Activated CD4-positive, alpha-beta T cell treated with anti-CD3 and anti-CD28 coated beads for 36 hours (primary cell): ENCODE measurements around the gene MREG. TPM values are rescaled to one million over a fixed set of nuclear protein-coding genes. Genes with fewer than 3 reads are reported as not detected.
"Not testable (repeated sequence)": the region's sequence is repeated elsewhere in the genome, so short reads cannot be mapped to it uniquely, and the experiment has no call there.

Source experiments
- ATAC-seq: fragments of 200-7000 bp; cut with Tn5 transposase; one replicate; pipeline ENCODE4 v1.10.0; 2021; ENCODE audit warnings: mild to moderate bottlenecking, moderate library complexity
- CTCF ChIA-PET: fragments of 350-600 bp; sonication (Branson Sonifier 250); formaldehyde crosslinking; loops from one replicate; lab custom pipeline; 2021; ENCODE audit warnings: antibody characterized with exemption; lab: Charles Lee
- POLR2A ChIA-PET: fragments of 350-600 bp; sonication (Branson Sonifier 250); formaldehyde crosslinking; loops from one replicate; lab custom pipeline; 2021; ENCODE audit warnings: antibody characterized with exemption, inconsistent platforms; lab: Charles Lee
- DNase-seq: peaks from one replicate; pipeline ENCODE4 v3.0.0-alpha.2; 2020
- H3K27ac Mint-ChIP-seq: one replicate; pipeline ENCODE4 v1.8.0; 2021; ENCODE audit warnings: mixed read lengths
- H3K27me3 Mint-ChIP-seq: one replicate; pipeline ENCODE4 v1.8.0; 2021; ENCODE audit warnings: mixed read lengths
- H3K36me3 Mint-ChIP-seq: one replicate; pipeline ENCODE4 v1.8.0; 2021; ENCODE audit warnings: low read depth, mixed read lengths
- H3K4me1 Mint-ChIP-seq: one replicate; pipeline ENCODE4 v1.8.0; 2021; ENCODE audit warnings: mixed read lengths
- H3K4me3 Mint-ChIP-seq: one replicate; pipeline ENCODE4 v1.8.0; 2021; ENCODE audit warnings: mild to moderate bottlenecking, moderate library complexity, mixed read lengths
- H3K9me3 Mint-ChIP-seq: one replicate; pipeline ENCODE4 v1.8.0; 2021; ENCODE audit warnings: low read depth, mixed read lengths
- intact Hi-C, 2 experiments: fragments of 100-400 bp; cut with DNase I in 1 of 2; cut with micrococcal nuclease in 1 of 2; formaldehyde crosslinking; loops; one replicate each; pipeline versions ENCODE4 v1.14.2 to v1.15.1; 2022 to 2024; cut with DNase I, micrococcal nuclease
- total RNA-seq, 2 experiments: library from RNA; stranded (reverse); gene quantifications; one replicate each; pipeline ENCODE4 v1.2.3, GENCODE V29; 2021

The MREG gene
- total RNA-seq, 2 experiments from 2014 or later: 9.1 to 9.8 TPM

- H3K4me3 Mint-ChIP-seq, H3K27ac Mint-ChIP-seq, H3K27me3 Mint-ChIP-seq, ATAC-seq, H3K4me1 Mint-ChIP-seq, intact Hi-C loops, DNase-seq: not testable (repeated sequence)
- Mint-ChIP-seq H3K9me3 (peaks cover 30% of the 10 kb centered on the region), H3K36me3 (peaks cover 63% of the 10 kb centered on the region)
- ChIA-PET POLR2A (interaction anchor here (1.0 kb wide), 1 partner anchor 35 kb away, joined by 3 read pairs; no protein-coding TSS in a partner anchor), CTCF (interaction anchor here (0.6 kb wide), 2 partner anchors 283 to 312 kb away, joined by 3 read pairs; no protein-coding TSS in a partner anchor)
Observed at GRCh38 chr2:215988556-215989207, 24.7 kb downstream of the MREG start.

- intact Hi-C loops: no loop called here
- Mint-ChIP-seq H3K4me1 (peaks cover 13% of the 10 kb centered on the region), H3K36me3 (peaks cover 37% of the 10 kb centered on the region), H3K4me3 (no peak overlapping the region), H3K27me3 (no peaks in the 10 kb centered on the region), H3K27ac (no peak overlapping the region), H3K9me3 (peaks cover 20% of the 10 kb centered on the region)
- ChIA-PET POLR2A (interaction anchor here (1.1 kb wide), 1 partner anchor 672 kb away, joined by 5 read pairs; no protein-coding TSS in a partner anchor), CTCF (interaction anchor here (0.7 to 2.6 kb wide), 4 partner anchors 10 to 38 kb away, joined by 3 to 10 read pairs (median 4); no protein-coding TSS in a partner anchor)
- no peak for ATAC-seq
- no peak for DNase-seq
Observed at GRCh38 chr2:215985257-215985656, 28.1 kb downstream of the MREG start.

DNA sequence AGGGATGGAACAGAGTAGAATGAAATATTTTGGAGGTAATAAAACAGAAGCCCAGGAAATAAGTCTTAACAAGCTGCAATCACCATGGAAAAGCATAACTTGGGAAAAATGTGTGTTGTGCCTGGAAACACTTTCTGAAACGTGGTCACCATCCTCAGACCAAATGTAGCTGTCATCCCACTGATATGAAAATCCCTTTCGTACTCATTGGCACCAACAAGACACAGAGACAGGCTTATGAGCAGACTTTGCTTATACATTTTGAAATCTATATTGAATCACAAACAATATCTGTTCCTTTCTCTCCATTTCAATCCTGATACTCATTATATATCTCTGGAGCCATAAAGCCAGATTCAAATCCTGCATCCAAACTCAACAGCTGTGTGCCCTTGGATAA, 28.7 kb downstream of the MREG start:
- no peak overlapping the region for H3K4me3 Mint-ChIP-seq
- H3K36me3 Mint-ChIP-seq: peaks cover 31% of the 10 kb centered on the region
- intact Hi-C loops: no loop called here
- no peak for DNase-seq
- peaks cover 20% of the 10 kb centered on the region for H3K9me3 Mint-ChIP-seq
- no peak for ATAC-seq
- H3K4me1 Mint-ChIP-seq: peaks cover 16% of the 10 kb centered on the region
- H3K27me3 Mint-ChIP-seq: no peaks in the 10 kb centered on the region
- ChIA-PET POLR2A (interaction anchor here (1.1 kb wide), 1 partner anchor 672 kb away, joined by 5 read pairs; no protein-coding TSS in a partner anchor), CTCF (interaction anchor here (0.7 to 2.6 kb wide), 4 partner anchors 9 to 39 kb away, joined by 3 to 10 read pairs (median 4); no protein-coding TSS in a partner anchor)
- H3K27ac Mint-ChIP-seq: no peak overlapping the region

DNA sequence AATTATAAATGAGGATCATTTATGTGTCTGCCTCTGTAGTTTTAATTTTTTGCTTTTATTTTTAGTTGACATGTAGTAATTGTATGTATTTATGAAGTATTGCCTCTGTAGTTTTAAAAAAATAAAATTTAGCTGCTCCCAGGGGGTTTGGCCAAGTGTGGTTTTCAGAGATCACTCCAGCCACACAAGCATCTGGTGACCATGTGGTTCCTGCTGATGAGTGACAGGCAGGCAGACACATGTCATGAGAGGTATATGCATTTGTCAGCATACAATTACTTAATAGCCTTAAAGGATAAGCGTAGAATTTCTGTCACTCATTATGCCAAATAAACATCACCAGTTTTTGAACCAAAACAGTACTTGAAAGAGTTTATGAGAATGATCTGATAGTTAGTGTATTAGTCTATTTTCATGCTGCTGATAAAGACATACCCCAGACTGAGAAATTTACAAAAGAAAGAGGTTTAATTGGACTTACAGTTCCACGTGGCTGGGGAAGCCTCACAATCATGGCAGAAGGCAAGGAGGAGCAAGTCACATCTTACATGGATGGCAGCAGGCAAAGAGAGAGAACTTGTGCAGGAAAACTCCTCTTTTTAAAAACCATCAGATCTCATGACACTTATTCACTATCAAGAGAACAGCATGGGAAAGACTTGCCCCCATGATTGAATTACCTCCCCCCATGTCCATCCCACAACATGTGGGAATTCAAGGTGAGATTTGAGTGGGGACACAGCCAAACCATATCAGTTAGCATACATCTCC, 29.6 kb downstream of the MREG start:
- H3K4me3 Mint-ChIP-seq: no peak overlapping the region
- H3K9me3 Mint-ChIP-seq: peaks cover 13% of the 10 kb centered on the region
- H3K27me3 Mint-ChIP-seq: no peaks in the 10 kb centered on the region
- DNase-seq (no peak), ATAC-seq (no peak)
- intact Hi-C loops: no loop called here
- peaks cover 20% of the 10 kb centered on the region for H3K4me1 Mint-ChIP-seq
- H3K36me3 Mint-ChIP-seq: peaks cover 22% of the 10 kb centered on the region
- ChIA-PET CTCF (interaction anchor here (2.6 kb wide), 1 partner anchor 40 kb away, joined by 10 read pairs; no protein-coding TSS in a partner anchor), POLR2A (no interaction called here)
- no peak overlapping the region for H3K27ac Mint-ChIP-seq

- H3K27ac Mint-ChIP-seq: no peak overlapping the region
Observed at GRCh38 chr2:215982465-215982875, 30.9 kb downstream of the MREG start.

GRCh38 chr2:215981115-215981514, 32.2 kb downstream of the MREG start:
- Mint-ChIP-seq H3K4me3 (no peak overlapping the region), H3K9me3 (peaks cover 6% of the 10 kb centered on the region), H3K27me3 (no peaks in the 10 kb centered on the region), H3K4me1 (peaks cover 32% of the 10 kb centered on the region), H3K36me3 (peaks cover 13% of the 10 kb centered on the region), H3K27ac (no peak overlapping the region)
- DNase-seq (no peak), ATAC-seq (no peak)
- intact Hi-C loops: no loop called here
- ChIA-PET CTCF (no interaction called here), POLR2A (no interaction called here)

More at GRCh38 chr2:215982465-215982875, 30.9 kb downstream of the MREG start:
- H3K36me3 Mint-ChIP-seq: peaks cover 23% of the 10 kb centered on the region
- no peaks in the 10 kb centered on the region for H3K27me3 Mint-ChIP-seq
- POLR2A ChIA-PET: no interaction called here
- H3K4me1 Mint-ChIP-seq: peaks cover 30% of the 10 kb centered on the region
- peaks cover 13% of the 10 kb centered on the region for H3K9me3 Mint-ChIP-seq
- CTCF ChIA-PET: no interaction called here
- no peak overlapping the region for H3K4me3 Mint-ChIP-seq
- DNase-seq (peak; percentile 61), ATAC-seq (peak; percentile 86)
- intact Hi-C loops: loop anchor here (1.0 kb wide), 2 partner anchors 31 to 34 kb away; partner anchors contain the start of gene MREG (in 1 of the 2)

GRCh38 chr2:215979620-215980019, 33.7 kb downstream of the MREG start:
- ATAC-seq: peak; percentile 75
- DNase-seq: no peak
- POLR2A ChIA-PET: no interaction called here
- H3K27ac Mint-ChIP-seq: no peak overlapping the region
- intact Hi-C loops: no loop called here
- peaks cover 32% of the 10 kb centered on the region for H3K4me1 Mint-ChIP-seq
- no peak overlapping the region for H3K4me3 Mint-ChIP-seq
- peaks cover 13% of the 10 kb centered on the region for H3K36me3 Mint-ChIP-seq
- CTCF ChIA-PET: interaction anchor here (0.6 to 1.8 kb wide), 2 partner anchors 22 to 37 kb away, joined by 3 to 4 read pairs; no protein-coding TSS in a partner anchor
- peaks cover 6% of the 10 kb centered on the region for H3K9me3 Mint-ChIP-seq
- H3K27me3 Mint-ChIP-seq: no peaks in the 10 kb centered on the region

DNA sequence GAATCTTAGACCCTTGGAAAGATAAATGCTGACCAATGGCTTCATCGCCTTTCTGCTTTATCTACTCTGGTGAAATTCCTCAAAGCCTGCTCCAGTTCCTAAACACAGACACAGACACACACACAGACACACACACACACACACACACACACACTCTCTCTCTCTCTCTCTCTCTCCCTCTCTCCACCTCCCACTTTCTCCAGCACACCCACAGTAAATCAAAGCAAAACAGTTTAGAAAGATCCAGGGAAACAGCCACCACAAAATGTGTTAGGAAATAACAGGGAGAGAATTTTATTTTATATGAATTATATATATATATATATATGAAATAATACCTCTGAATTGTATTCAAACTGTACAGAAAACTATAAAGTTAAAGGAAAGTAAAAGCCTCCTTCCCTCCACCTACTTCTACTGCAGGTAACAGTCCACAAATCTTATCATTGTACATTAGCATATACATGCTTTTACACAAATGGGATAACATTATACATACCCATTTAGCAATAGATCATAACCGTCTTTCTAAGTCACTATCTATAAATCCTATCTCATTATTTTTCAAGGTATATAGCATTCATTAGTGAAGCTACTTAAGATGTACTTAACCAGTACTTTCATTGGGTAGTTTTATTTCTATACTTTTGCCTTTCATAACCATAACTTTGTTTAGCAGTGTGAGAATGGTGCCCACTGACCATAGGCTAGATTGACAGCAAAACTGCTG, 38.5 kb downstream of the MREG start:
- peaks cover 36% of the 10 kb centered on the region for H3K4me1 Mint-ChIP-seq
- DNase-seq (no peak), ATAC-seq (no peak)
- intact Hi-C loops: no loop called here
- POLR2A ChIA-PET: no interaction called here
- peaks cover 20% of the 10 kb centered on the region for H3K36me3 Mint-ChIP-seq
- no peak overlapping the region for H3K27ac Mint-ChIP-seq
- H3K4me3 Mint-ChIP-seq: no peak overlapping the region
- H3K27me3 Mint-ChIP-seq: no peaks in the 10 kb centered on the region
- H3K9me3 Mint-ChIP-seq: peaks cover 4% of the 10 kb centered on the region
- CTCF ChIA-PET: interaction anchor here (0.9 kb wide), 1 partner anchor 10 kb away, joined by 3 read pairs; no protein-coding TSS in a partner anchor

- CTCF ChIA-PET: no interaction called here
- Mint-ChIP-seq H3K9me3 (peaks cover 4% of the 10 kb centered on the region), H3K27ac (no peak overlapping the region), H3K4me3 (no peak overlapping the region), H3K27me3 (no peaks in the 10 kb centered on the region), H3K4me1 (peaks cover 35% of the 10 kb centered on the region), H3K36me3 (peaks cover 20% of the 10 kb centered on the region)
- POLR2A ChIA-PET: no interaction called here
- ATAC-seq (no peak), DNase-seq (no peak)
- intact Hi-C loops: no loop called here
Observed at GRCh38 chr2:215973954-215974699, 39.2 kb downstream of the MREG start.

GRCh38 chr2:215973145-215973792, 40.1 kb downstream of the MREG start:
- Mint-ChIP-seq H3K4me3 (no peak overlapping the region), H3K4me1 (peaks cover 31% of the 10 kb centered on the region), H3K9me3 (peaks cover 4% of the 10 kb centered on the region), H3K36me3 (peaks cover 16% of the 10 kb centered on the region), H3K27me3 (no peaks in the 10 kb centered on the region), H3K27ac (no peak overlapping the region)
- intact Hi-C loops: no loop called here
- ATAC-seq (no peak), DNase-seq (no peak)
- ChIA-PET POLR2A (no interaction called here), CTCF (interaction anchor here (1.0 kb wide), 1 partner anchor 61 kb away, joined by 3 read pairs; no protein-coding TSS in a partner anchor)
